NB4 (cell line): Measurements from ENCODE around the gene IL18BP.

ENCODE experiments used
- POLR2A ChIP-seq: IDR thresholded peaks from 2 replicates; pipeline ENCODE4 v1.6.1; 2011; ENCODE audit warnings: mild to moderate bottlenecking; ENCODE audit not compliant: insufficient read length; ENCODE audit errors: extremely low read depth
- TF ChIP-seq, protein P1 (sequence below): IDR thresholded peaks from one replicate; pipeline ENCODE4 v1.5.1; 2012; ENCODE audit warnings: low read depth, low read length

DNA sequence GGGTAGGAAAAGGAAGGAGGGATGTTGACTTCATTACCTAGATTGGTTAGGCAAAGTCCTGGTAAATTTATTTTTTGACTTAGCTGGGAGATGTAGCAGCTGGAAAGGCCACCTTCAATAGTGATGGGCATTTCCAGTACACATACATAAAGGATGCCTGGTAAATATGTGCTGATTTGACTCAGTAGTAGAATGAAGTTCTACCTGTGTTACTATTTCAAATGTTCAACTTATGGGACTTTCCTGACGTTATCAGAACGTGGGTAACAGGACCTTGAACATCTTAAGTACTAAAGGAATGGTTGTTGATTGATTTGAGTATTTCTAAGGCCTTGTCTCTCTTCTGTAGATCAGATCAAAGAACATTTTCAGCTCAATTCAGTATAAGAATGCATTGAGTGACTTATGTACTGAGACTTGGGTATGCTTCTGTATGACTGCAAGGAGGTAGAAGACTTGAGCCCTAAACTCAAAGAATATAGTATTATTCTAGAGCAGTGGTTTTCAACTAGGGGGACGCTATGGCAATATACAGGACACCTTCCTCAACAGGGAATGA is 42.7 kb upstream of the IL18BP start:
- TF ChIP-seq, protein P1, sequence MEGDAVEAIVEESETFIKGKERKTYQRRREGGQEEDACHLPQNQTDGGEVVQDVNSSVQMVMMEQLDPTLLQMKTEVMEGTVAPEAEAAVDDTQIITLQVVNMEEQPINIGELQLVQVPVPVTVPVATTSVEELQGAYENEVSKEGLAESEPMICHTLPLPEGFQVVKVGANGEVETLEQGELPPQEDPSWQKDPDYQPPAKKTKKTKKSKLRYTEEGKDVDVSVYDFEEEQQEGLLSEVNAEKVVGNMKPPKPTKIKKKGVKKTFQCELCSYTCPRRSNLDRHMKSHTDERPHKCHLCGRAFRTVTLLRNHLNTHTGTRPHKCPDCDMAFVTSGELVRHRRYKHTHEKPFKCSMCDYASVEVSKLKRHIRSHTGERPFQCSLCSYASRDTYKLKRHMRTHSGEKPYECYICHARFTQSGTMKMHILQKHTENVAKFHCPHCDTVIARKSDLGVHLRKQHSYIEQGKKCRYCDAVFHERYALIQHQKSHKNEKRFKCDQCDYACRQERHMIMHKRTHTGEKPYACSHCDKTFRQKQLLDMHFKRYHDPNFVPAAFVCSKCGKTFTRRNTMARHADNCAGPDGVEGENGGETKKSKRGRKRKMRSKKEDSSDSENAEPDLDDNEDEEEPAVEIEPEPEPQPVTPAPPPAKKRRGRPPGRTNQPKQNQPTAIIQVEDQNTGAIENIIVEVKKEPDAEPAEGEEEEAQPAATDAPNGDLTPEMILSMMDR, result no peak
- TF ChIP-seq POLR2A, result no peak
